ENCODE results near the gene RASIP1.

GRCh38 chr19:48715681-48716171 is 24.7 kb downstream of the RASIP1 start:
- TF ChIP-seq CTCF (IDR thresholded peaks at IDR 0.05) (no peak), POLR2A (IDR thresholded peaks at IDR 0.05) (no peak)

All from heart left ventricle (tissue), 13 donors.